NCI-H146 (cell line): ENCODE data around the gene TTC28.
A peak's percentile ranks its signal among the peaks of the same experiment; 100 is the strongest.
"Not testable (repeated sequence)": the region's sequence is repeated elsewhere in the genome, so short reads cannot be mapped to it uniquely, and the experiment has no call there.

Source experiments
- DNase-seq: peaks from one replicate; lab custom pipeline; 2025; lab: John Stamatoyannopoulos, UW

TTC28 gene

GRCh38 chr22:28560046-28560742, 119.4 kb downstream of the TTC28 start:
- no peak for DNase-seq

GRCh38 chr22:28557184-28557583, 122.5 kb downstream of the TTC28 start:
- no peak for DNase-seq

GRCh38 chr22:28553108-28553866, 126.4 kb downstream of the TTC28 start:
- not testable (repeated sequence) for DNase-seq

- DNase-seq = peak; percentile 6
Measured at GRCh38 chr22:28548406-28548805, 131.2 kb downstream of the TTC28 start.

GRCh38 chr22:28547132-28547842, 132.4 kb downstream of the TTC28 start:
- no peak for DNase-seq

GRCh38 chr22:28544431-28544868, 135.2 kb downstream of the TTC28 start:
- no peak for DNase-seq

- no peak for DNase-seq
Measured at GRCh38 chr22:28542980-28543621, 136.5 kb downstream of the TTC28 start.

- no peak for DNase-seq
Measured at GRCh38 chr22:28541137-28541536, 138.5 kb downstream of the TTC28 start.

- DNase-seq = no peak
Measured at GRCh38 chr22:28538922-28539321, 140.7 kb downstream of the TTC28 start.

GRCh38 chr22:28530565-28530964, 149.1 kb downstream of the TTC28 start:
- DNase-seq = not testable (repeated sequence)

- not testable (repeated sequence) for DNase-seq
Measured at GRCh38 chr22:28529144-28529543, 150.5 kb downstream of the TTC28 start.

- no peak for DNase-seq
Measured at GRCh38 chr22:28521451-28521850, 158.2 kb downstream of the TTC28 start.

- no peak for DNase-seq
Measured at GRCh38 chr22:28514321-28514821, 165.3 kb downstream of the TTC28 start.

GRCh38 chr22:28512387-28512786, 167.3 kb downstream of the TTC28 start:
- DNase-seq = not testable (repeated sequence)

GRCh38 chr22:28507896-28508295, 171.7 kb downstream of the TTC28 start:
- DNase-seq = no peak

GRCh38 chr22:28506150-28506535, 173.5 kb downstream of the TTC28 start:
- DNase-seq = peak; percentile 45

- peak; percentile 75 for DNase-seq
Measured at GRCh38 chr22:28505416-28506149, 174.1 kb downstream of the TTC28 start.

GRCh38 chr22:28500006-28500405, 179.6 kb downstream of the TTC28 start:
- no peak for DNase-seq

GRCh38 chr22:28498044-28498443, 181.6 kb downstream of the TTC28 start:
- DNase-seq = no peak

GRCh38 chr22:28497188-28497587, 182.5 kb downstream of the TTC28 start:
- DNase-seq = no peak

GRCh38 chr22:28491289-28491688, 188.4 kb downstream of the TTC28 start:
- DNase-seq = not testable (repeated sequence)
